ENCODE results near the gene PLXNA3.

- no peak for TF ChIP-seq EZH2 (IDR thresholded peaks at IDR 0.05; ENCODE audit: insufficient read depth, poor library complexity, severe bottlenecking)
- TF ChIP-seq EZH2phosphoT487 (IDR thresholded peaks at IDR 0.05; ENCODE audit: insufficient read depth, low read depth) = no peak
These were observed 15.6 kb downstream of the PLXNA3 start for GRCh38 chrX:154473683-154474082.
